Parathyroid adenoma (tissue), 2 donors: Measurements from ENCODE around the gene CORO7.

Experiments
- H2AFZ ChIP-seq: fragments of 300-600 bp; sonication (generic); one replicate; pipeline ENCODE4 v1.7.0; 2017; ENCODE audit warnings: antibody characterized with exemption, mild to moderate bottlenecking
- H3K27ac ChIP-seq: fragments of 300-600 bp; sonication (generic); one replicate; pipeline ENCODE4 v1.7.0; 2017
- H3K27me3 ChIP-seq: fragments of 300-600 bp; sonication (generic); one replicate; pipeline ENCODE4 v1.7.0; 2017; ENCODE audit warnings: low read length; ENCODE audit not compliant: control insufficient read depth, insufficient read depth
- H3K36me3 ChIP-seq: fragments of 300-600 bp; sonication (generic); one replicate; pipeline ENCODE4 v1.7.0; 2017; ENCODE audit warnings: low read length; ENCODE audit not compliant: control insufficient read depth, insufficient read depth
- H3K4me1 ChIP-seq: fragments of 300-600 bp; sonication (generic); one replicate; pipeline ENCODE4 v1.7.0; 2017; ENCODE audit warnings: control low read depth
- H3K4me2 ChIP-seq: fragments of 300-600 bp; sonication (generic); one replicate; pipeline ENCODE4 v1.7.0; 2017; ENCODE audit warnings: low read length
- H3K4me3 ChIP-seq: fragments of 300-600 bp; sonication (generic); one replicate; pipeline ENCODE4 v1.7.0; 2017; ENCODE audit warnings: low read depth, low read length
- H3K79me2 ChIP-seq: fragments of 300-600 bp; sonication (generic); one replicate; pipeline ENCODE4 v1.7.0; 2017; ENCODE audit warnings: control low read depth
- H3K9ac ChIP-seq: fragments of 300-600 bp; sonication (generic); one replicate; pipeline ENCODE4 v1.7.0; 2017; ENCODE audit warnings: mild to moderate bottlenecking
- H3K9me3 ChIP-seq: fragments of 300-600 bp; sonication (generic); one replicate; pipeline ENCODE4 v1.7.0; 2017; ENCODE audit warnings: low read length; ENCODE audit not compliant: control insufficient read depth
- TF ChIP-seq, protein P1 (sequence below): fragments of 300-600 bp; sonication (generic); IDR thresholded peaks from one replicate; pipeline ENCODE4 v1.7.0; 2017; ENCODE audit warnings: antibody characterized with exemption, mild to moderate bottlenecking
- donor health status: primary hyperparathyroidism.

CORO7 gene

DNA sequence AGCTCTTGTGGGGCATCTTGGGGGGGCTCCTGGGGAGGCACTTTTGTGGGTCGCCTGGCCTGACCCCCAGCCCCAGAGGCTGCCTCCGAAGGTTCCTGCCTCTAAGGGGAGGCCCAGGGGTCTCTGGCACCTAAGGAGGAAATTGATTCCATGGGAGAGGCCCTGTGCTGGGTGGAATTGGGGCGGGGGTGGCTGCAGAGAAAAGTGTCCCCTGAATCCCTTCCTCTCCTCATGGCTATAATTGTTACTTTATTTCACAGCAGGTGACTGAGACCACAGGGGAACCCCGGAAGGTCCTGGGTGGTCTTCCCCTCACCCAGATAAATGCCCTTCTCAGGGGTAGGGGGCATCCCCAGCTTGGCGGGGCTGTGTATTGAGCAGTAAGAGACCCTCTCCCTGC lies 97.4 kb downstream of the CORO7 start:
- Histone ChIP-seq H3K9me3 (no peaks in the 10 kb centered on the region), H3K4me3 (no peak overlapping the region), H3K4me1 (peaks cover 38% of the 10 kb centered on the region), H3K27ac (peak overlapping the region; percentile 4), H3K79me2 (peaks cover 63% of the 10 kb centered on the region), H3K4me2 (no peak overlapping the region), H3K9ac (no peak overlapping the region), H2AFZ (no peak overlapping the region), H3K36me3 (no peaks in the 10 kb centered on the region), H3K27me3 (no peaks in the 10 kb centered on the region)
- TF ChIP-seq, protein P1, sequence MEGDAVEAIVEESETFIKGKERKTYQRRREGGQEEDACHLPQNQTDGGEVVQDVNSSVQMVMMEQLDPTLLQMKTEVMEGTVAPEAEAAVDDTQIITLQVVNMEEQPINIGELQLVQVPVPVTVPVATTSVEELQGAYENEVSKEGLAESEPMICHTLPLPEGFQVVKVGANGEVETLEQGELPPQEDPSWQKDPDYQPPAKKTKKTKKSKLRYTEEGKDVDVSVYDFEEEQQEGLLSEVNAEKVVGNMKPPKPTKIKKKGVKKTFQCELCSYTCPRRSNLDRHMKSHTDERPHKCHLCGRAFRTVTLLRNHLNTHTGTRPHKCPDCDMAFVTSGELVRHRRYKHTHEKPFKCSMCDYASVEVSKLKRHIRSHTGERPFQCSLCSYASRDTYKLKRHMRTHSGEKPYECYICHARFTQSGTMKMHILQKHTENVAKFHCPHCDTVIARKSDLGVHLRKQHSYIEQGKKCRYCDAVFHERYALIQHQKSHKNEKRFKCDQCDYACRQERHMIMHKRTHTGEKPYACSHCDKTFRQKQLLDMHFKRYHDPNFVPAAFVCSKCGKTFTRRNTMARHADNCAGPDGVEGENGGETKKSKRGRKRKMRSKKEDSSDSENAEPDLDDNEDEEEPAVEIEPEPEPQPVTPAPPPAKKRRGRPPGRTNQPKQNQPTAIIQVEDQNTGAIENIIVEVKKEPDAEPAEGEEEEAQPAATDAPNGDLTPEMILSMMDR: no peak

DNA sequence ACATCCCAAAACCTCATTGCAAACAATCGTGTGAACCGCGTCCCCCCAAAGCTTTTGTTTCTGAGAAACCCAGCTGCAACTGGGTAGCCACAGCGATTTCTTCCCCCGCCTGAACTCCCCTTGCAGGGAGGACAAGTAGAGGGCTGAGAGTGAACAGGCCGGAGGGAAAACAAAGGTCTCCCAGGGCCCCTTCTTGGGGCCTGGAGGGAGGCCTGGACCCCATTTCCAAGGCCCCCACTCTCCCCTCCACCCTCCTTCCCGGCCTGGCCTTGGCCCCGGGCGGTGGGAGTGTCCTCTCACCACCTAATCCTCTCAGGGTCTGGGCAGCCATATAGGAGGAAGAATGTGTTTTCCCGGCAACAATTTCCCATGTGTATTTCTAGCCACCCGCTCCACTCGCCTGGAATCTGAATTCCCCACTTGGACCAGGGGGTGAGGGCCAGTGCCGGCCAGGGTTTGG lies 97.9 kb downstream of the CORO7 start:
- Histone ChIP-seq H3K9me3 (no peaks in the 10 kb centered on the region), H3K36me3 (no peaks in the 10 kb centered on the region), H3K79me2 (peaks cover 59% of the 10 kb centered on the region), H3K27ac (no peak overlapping the region), H3K9ac (no peak overlapping the region), H3K4me2 (no peak overlapping the region), H3K27me3 (no peaks in the 10 kb centered on the region), H2AFZ (no peak overlapping the region), H3K4me1 (peaks cover 33% of the 10 kb centered on the region), H3K4me3 (no peak overlapping the region)
- TF ChIP-seq, protein P1: no peak

DNA sequence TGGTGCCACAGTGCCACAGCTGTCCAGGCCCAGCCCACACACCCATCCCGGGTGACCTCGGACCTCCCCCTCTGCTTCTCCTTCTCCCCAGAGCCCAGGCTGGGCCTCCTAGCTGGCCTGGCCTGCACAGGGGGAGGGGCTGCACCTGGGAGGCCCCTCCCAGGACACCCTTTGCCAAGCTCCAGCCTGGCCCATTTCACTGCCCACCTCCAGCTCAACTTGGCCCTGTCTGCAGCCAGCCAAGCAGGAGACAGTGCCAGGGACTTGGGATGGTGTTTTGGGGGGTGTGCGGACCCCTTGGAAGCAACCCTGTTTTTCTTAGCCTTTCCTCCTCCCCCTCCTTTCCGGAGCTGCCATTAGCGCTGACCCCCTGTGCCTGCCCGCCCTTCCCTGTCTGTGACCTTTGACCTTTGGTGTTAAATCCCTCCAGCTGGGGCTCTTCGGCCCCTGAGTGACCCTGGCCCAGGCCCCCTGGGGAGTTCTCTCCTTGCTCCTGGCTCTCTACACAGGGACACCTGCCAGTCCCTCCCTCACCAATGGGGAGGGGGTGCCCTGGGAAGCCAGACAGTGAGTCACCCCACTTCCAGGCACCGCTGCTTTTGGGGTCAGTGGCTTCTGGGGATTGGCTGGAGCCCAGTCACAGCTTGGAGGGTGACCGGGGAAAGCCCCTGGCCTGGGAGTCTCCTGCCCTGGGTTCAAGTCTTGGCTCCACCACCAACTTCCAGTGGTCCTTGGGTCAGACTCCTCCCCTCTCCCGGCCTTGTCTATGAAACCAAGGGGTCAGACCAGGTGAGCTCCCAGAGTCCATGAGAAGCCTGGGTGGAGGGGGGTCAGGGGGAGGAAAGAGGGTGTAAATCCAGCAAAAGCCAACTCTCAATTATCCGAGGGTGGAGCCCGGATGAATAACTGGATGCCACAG lies 98.6 kb downstream of the CORO7 start:
- H3K4me1 ChIP-seq: peaks cover 26% of the 10 kb centered on the region
- peak overlapping the region; percentile 72 for H3K9ac ChIP-seq
- peaks cover 57% of the 10 kb centered on the region for H3K79me2 ChIP-seq
- H3K27me3 ChIP-seq: no peaks in the 10 kb centered on the region
- H3K4me3 ChIP-seq: peak overlapping the region; percentile 77
- TF ChIP-seq, protein P1: no peak
- H3K9me3 ChIP-seq: no peaks in the 10 kb centered on the region
- H3K36me3 ChIP-seq: no peaks in the 10 kb centered on the region
- peak overlapping the region; percentile 83 for H2AFZ ChIP-seq
- H3K4me2 ChIP-seq: peak overlapping the region; percentile 99
- H3K27ac ChIP-seq: peak overlapping the region; percentile 92

DNA sequence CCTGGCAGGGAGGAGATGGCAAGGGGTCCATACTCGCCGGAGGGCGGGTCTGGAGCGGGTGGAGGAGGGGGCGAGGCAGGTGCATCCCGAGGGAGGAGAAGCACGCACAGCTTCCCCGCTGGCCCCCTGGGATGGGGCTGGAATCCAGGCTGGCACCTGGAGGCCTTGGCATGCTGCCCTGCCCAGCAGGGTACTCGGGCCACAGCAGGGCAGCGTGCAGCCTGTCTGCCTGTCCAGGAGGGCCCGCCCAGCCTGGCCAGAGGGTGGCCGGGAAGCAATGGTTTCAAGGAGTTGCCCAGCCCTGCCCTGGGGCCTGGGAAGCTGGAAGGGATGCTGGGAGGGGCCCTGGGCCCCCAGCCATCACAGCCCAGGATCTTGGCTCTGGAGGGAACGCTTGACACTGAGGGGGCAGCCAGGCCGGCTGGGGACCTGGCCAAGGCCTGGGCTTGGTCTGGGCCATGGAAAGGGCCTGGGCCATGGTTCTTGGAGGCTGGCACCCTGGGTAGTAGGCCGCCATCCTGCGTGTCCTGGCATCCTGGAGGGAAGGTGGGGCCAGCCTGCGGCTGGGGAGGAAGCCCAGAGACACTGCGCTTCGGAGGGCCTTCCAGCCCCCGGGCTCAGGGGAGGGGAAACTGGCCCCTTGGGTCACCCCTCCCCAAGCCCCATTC lies 99.4 kb downstream of the CORO7 start:
- H3K4me1 ChIP-seq: peaks cover 22% of the 10 kb centered on the region
- no peaks in the 10 kb centered on the region for H3K36me3 ChIP-seq
- peak overlapping the region; percentile 92 for H3K27ac ChIP-seq
- peak overlapping the region; percentile 77 for H3K4me3 ChIP-seq
- H2AFZ ChIP-seq: peak overlapping the region; percentile 83
- TF ChIP-seq, protein P1: no peak
- H3K4me2 ChIP-seq: peak overlapping the region; percentile 99
- peak overlapping the region; percentile 72 for H3K9ac ChIP-seq
- peaks cover 51% of the 10 kb centered on the region for H3K79me2 ChIP-seq
- no peaks in the 10 kb centered on the region for H3K27me3 ChIP-seq
- H3K9me3 ChIP-seq: no peaks in the 10 kb centered on the region
